HepG2 (cell line): ENCODE data around the gene TIAM2. TPM values are rescaled to one million over a fixed set of nuclear protein-coding genes. Genes with fewer than 3 reads are reported as not detected.

Source experiments
- ATAC-seq: fragments of 200-7000 bp; cut with Tn5 transposase; 3 replicates; pipeline ENCODE4 v1.9.1; 2020; ENCODE audit warnings: mild to moderate bottlenecking, moderate library complexity
- BruUV-seq: library from RNA; stranded (reverse); fragments of 400-500 nt; replicated peaks from 2 replicates; lab custom pipeline; 2021; lab: Mats Ljungman, UMichigan
- CTCF ChIA-PET: fragments of 300-600 bp; formaldehyde crosslinking; extraction: SDS; loops from one replicate; lab custom pipeline; 2021; ENCODE audit warnings: low total read pairs, inconsistent platforms, low intra/inter-chr PET ratio; lab: Yijun Ruan, JAX
- POLR2A ChIA-PET: fragments of 350-600 bp; sonication (Branson Sonifier 250); formaldehyde crosslinking; loops from one replicate; lab custom pipeline; 2020; ENCODE audit warnings: antibody characterized with exemption, inconsistent platforms; lab: Yijun Ruan, JAX
- DNase-seq: peaks from one replicate; pipeline ENCODE4 v3.0.0-alpha.2; 2015; ENCODE audit warnings: low spot score
- FAIRE-seq: peaks from 3 replicates; lab custom pipeline; 2011; peaks lifted over from hg19 to GRCh38; lab: Jason Lieb, UNC
- H2AFZ ChIP-seq: one replicate; pipeline ENCODE4 v1.6.1; 2011; ENCODE audit warnings: low read length, inconsistent platforms
- H3K27ac ChIP-seq: fragments of 300-600 bp; 3 replicates; pipeline ENCODE4 v1.8.0; 2011; ENCODE audit warnings: mixed run types, mild to moderate bottlenecking, mixed read lengths, low read length, inconsistent platforms; ENCODE audit not compliant: insufficient read depth; ENCODE audit errors: extremely low read length
- H3K27me3 ChIP-seq, 2 experiments: fragments of 200-600 bp in 1 of 2; 2 replicates in 1 of 2; 3 replicates in 1 of 2; pipeline versions ENCODE4 v1.6.0 to v1.8.0; 2011; ENCODE audit warnings: low read length in 2 of 2, mild to moderate bottlenecking in 2 of 2, moderate library complexity in 2 of 2, inconsistent platforms in 1 of 2; ENCODE audit not compliant: insufficient read depth in 2 of 2, control insufficient read depth in 1 of 2
- H3K36me3 ChIP-seq, 2 experiments: fragments of 200-600 bp in 1 of 2; replicated peaks in 1 of 2; 2 replicates in 1 of 2; 3 replicates in 1 of 2; pipeline versions ENCODE4 v1.5.1 to v1.8.0; 2011; ENCODE audit warnings: low read length in 2 of 2, inconsistent platforms in 1 of 2; ENCODE audit not compliant: insufficient read depth in 2 of 2, control insufficient read depth in 1 of 2
- H3K4me1 ChIP-seq: 2 replicates; pipeline ENCODE4 v1.5.1; 2012; ENCODE audit warnings: low read length, inconsistent platforms; ENCODE audit not compliant: insufficient read depth
- H3K4me2 ChIP-seq: 2 replicates; pipeline ENCODE4 v1.6.0; 2011; ENCODE audit warnings: low read depth, low read length, inconsistent platforms
- H3K4me3 ChIP-seq, 3 experiments: fragments of 200-600 bp in 1 of 3; sonication (generic), shearing (Covaris generic) in 1 of 3; replicated peaks in 1 of 3; 2 replicates each; pipeline ENCODE4 v1.5.1; 2011 to 2016; ENCODE audit warnings: low read length in 3 of 3, inconsistent platforms in 2 of 3, low read depth in 2 of 3, mild to moderate bottlenecking in 2 of 3, control low read depth in 1 of 3, mixed read lengths in 1 of 3; ENCODE audit not compliant: insufficient read depth in 1 of 3
- H3K79me2 ChIP-seq: one replicate; pipeline ENCODE4 v1.6.1; 2011; ENCODE audit warnings: low read length, inconsistent platforms; ENCODE audit not compliant: insufficient read depth
- H3K9ac ChIP-seq: 2 replicates; pipeline ENCODE4 v1.6.0; 2011; ENCODE audit warnings: mild to moderate bottlenecking, low read depth, low read length, inconsistent platforms; ENCODE audit not compliant: insufficient read depth
- H3K9me3 ChIP-seq: 2 replicates; pipeline ENCODE4 v1.5.1; 2012; ENCODE audit warnings: mild to moderate bottlenecking, low read length
- H4K20me1 ChIP-seq: 2 replicates; pipeline ENCODE4 v1.6.0; 2011; ENCODE audit warnings: inconsistent platforms, mild to moderate bottlenecking, low read length, moderate library complexity; ENCODE audit not compliant: insufficient read depth
- DPF2 ChIP-seq: sonication (generic); formaldehyde crosslinking; IDR thresholded peaks from 2 replicates; pipeline ENCODE4 v1.4.0; 2020; ENCODE audit warnings: mild to moderate bottlenecking, low read depth, missing genetic modification reagents, borderline replicate concordance
- GPN1 ChIP-seq: sonication (generic); formaldehyde crosslinking; IDR thresholded peaks from 2 replicates; pipeline ENCODE4 v1.5.1; 2020; ENCODE audit warnings: missing genetic modification reagents, borderline replicate concordance
- IKZF5 ChIP-seq: IDR thresholded peaks from 2 replicates; pipeline ENCODE4 v1.6.1; 2018; ENCODE audit warnings: missing genetic modification reagents, mild to moderate bottlenecking, missing compliant biosample characterization
- SIX1 ChIP-seq: sonication (generic); formaldehyde crosslinking; IDR thresholded peaks from 2 replicates; pipeline ENCODE4 v1.4.0; 2020; ENCODE audit warnings: missing genetic modification reagents, borderline replicate concordance
- SUZ12 ChIP-seq: fragments of 150-350 bp; IDR thresholded peaks from 2 replicates; pipeline ENCODE4 v1.6.1; 2014; ENCODE audit warnings: low read depth, low read length
- TBP ChIP-seq: sonication (generic); formaldehyde crosslinking; IDR thresholded peaks from 2 replicates; pipeline ENCODE4 v1.5.0; 2020; ENCODE audit warnings: missing genetic modification reagents
- TCF7L2 ChIP-seq: IDR thresholded peaks from 2 replicates; pipeline ENCODE4 v1.6.1; 2011; ENCODE audit warnings: mild to moderate bottlenecking, low read depth, low read length, moderate library complexity
- TRIM24 ChIP-seq: sonication (generic); formaldehyde crosslinking; IDR thresholded peaks from 2 replicates; pipeline ENCODE4 v1.8.0; 2022; ENCODE audit warnings: mild to moderate bottlenecking, missing genetic modification reagents
- ZBTB21 ChIP-seq: sonication (generic); formaldehyde crosslinking; IDR thresholded peaks from 2 replicates; pipeline ENCODE4 v1.4.0; 2020; ENCODE audit warnings: missing genetic modification reagents
- ZFP90 ChIP-seq: sonication (generic); formaldehyde crosslinking; IDR thresholded peaks from 2 replicates; pipeline ENCODE4 v1.8.0; 2022; ENCODE audit warnings: missing genetic modification reagents, mild to moderate bottlenecking, inconsistent platforms, borderline replicate concordance
- ZGPAT ChIP-seq: IDR thresholded peaks from 2 replicates; pipeline ENCODE4 v1.6.1; 2016; ENCODE audit warnings: mild to moderate bottlenecking
- ZMYM2 ChIP-seq: sonication (generic); formaldehyde crosslinking; IDR thresholded peaks from 2 replicates; pipeline ENCODE4 v1.8.0; 2022; ENCODE audit warnings: mild to moderate bottlenecking, missing genetic modification reagents
- ZNF143 ChIP-seq: sonication (generic); formaldehyde crosslinking; IDR thresholded peaks from 2 replicates; pipeline ENCODE4 v1.4.0; 2020; ENCODE audit warnings: missing genetic modification reagents
- ZNF44 ChIP-seq: sonication (generic); formaldehyde crosslinking; IDR thresholded peaks from 2 replicates; pipeline ENCODE4 v1.5.1; 2020; ENCODE audit warnings: mild to moderate bottlenecking, missing genetic modification reagents
- ZNF550 ChIP-seq: sonication (generic); formaldehyde crosslinking; IDR thresholded peaks from 2 replicates; pipeline ENCODE4 v1.4.0; 2020; ENCODE audit warnings: mild to moderate bottlenecking, missing genetic modification reagents, borderline replicate concordance
- ZNF839 ChIP-seq: sonication (generic); formaldehyde crosslinking; IDR thresholded peaks from 2 replicates; pipeline ENCODE4 v1.4.0; 2020; ENCODE audit warnings: missing genetic modification reagents, mild to moderate bottlenecking, borderline replicate concordance
- WGBS: methylation state at CpG from one replicate; pipeline ENCODE4 v1.1.6; 2017; ENCODE audit warnings: low lambda C conversion rate; 5-methylcytosine and 5-hydroxymethylcytosine counted together
- in situ Hi-C: cut with HindIII; loops from 2 replicates; pipeline ENCODE4 v1.10.0; 2017; ENCODE audit warnings: low pct_unique_long_range_greater_than_20kb; ENCODE audit not compliant: extremely low pct_ligation_motif_present
- intact Hi-C: fragments of 100-400 bp; cut with micrococcal nuclease; formaldehyde crosslinking; loops from one replicate; pipeline ENCODE4 v1.10.0; 2022; ENCODE audit not compliant: unreplicated experiment
- polyA plus RNA-seq, 8 experiments: library from polyadenylated mRNA; depleted of rRNA in 3 of 8; stranded (reverse) in 7 of 8; unstranded in 1 of 8; fragments of >200 nt; fragmentation: Illumina TruSeq in 4 of 8; extraction: Trizol in 4 of 8; gene quantifications; 2 replicates each; pipeline versions ENCODE4 v1.2.1 to v1.2.3, GENCODE V29; 2011 to 2016; ENCODE audit warnings: low read depth in 4 of 8, missing spikeins in 1 of 8, mixed read lengths in 1 of 8; ENCODE audit not compliant: insufficient read depth in 1 of 8
- total RNA-seq, 5 experiments: library from RNA; depleted of rRNA; stranded (reverse); fragments of >200 nt; fragmentation: Illumina TruSeq; extraction: Trizol; gene quantifications; 2 replicates each; pipeline ENCODE4 v1.2.3, GENCODE V29; 2016; ENCODE audit warnings: low read depth in 1 of 5

The TIAM2 gene
- total and polyA plus RNA-seq, 2 of the 13 experiments (the other 11 are each of a cell fraction or from before 2014, with no cell fraction given) = 4.1 to 4.5 TPM

GRCh38 chr6:155001482-155001881, 6.4 kb downstream of the TIAM2 start:
- peak; percentile 66; the same call in 1 of the 2 replicates for TF ChIP-seq SIX1 (CRISPR knock-in tag)
- no peak for TF ChIP-seq TBP (CRISPR knock-in tag)
- Histone ChIP-seq H3K4me1 (peaks cover 56% of the 10 kb centered on the region), H3K27me3 (peaks cover 0 to 9% of the 10 kb centered on the region in 2 experiments; a peak in 2 of 5 replicates), H2AFZ (no peak overlapping the region), H3K36me3 (no peaks in the 10 kb centered on the region), H3K27ac (no peak overlapping the region), H3K4me3 (no peak overlapping the region), H3K4me2 (no peak overlapping the region), H3K9me3 (no peaks in the 10 kb centered on the region), H4K20me1 (no peaks in the 10 kb centered on the region), H3K79me2 (no peaks in the 10 kb centered on the region), H3K9ac (no peak overlapping the region)
- peak; percentile 32 for ATAC-seq
- 55% methylated on average over 5 of the region's 5 CpGs for WGBS
- POLR2A ChIA-PET = no interaction called here
- peak; percentile 36 for DNase-seq
- intact Hi-C loops = no loop called here
- in situ Hi-C loops = no loop called here
- CTCF ChIA-PET = interaction anchor here (1.3 kb wide), 1 partner anchor 73 kb away, joined by 3 read pairs; no protein-coding TSS in a partner anchor
- no TSS peak for BruUV-seq
- FAIRE-seq = no peak

GRCh38 chr6:155001934-155002333, 6.8 kb downstream of the TIAM2 start:
- in situ Hi-C loops = no loop called here
- Histone ChIP-seq H3K4me2 (no peak overlapping the region), H3K9me3 (no peaks in the 10 kb centered on the region), H4K20me1 (no peaks in the 10 kb centered on the region), H3K79me2 (no peaks in the 10 kb centered on the region), H3K4me3 (no peak overlapping the region), H3K4me1 (peaks cover 52% of the 10 kb centered on the region), H3K36me3 (no peaks in the 10 kb centered on the region), H3K27me3 (peaks cover 0 to 5% of the 10 kb centered on the region in 2 experiments; a peak in 2 of 5 replicates), H2AFZ (no peak overlapping the region), H3K9ac (no peak overlapping the region), H3K27ac (no peak overlapping the region)
- FAIRE-seq (no peak), ATAC-seq (no peak), DNase-seq (no peak)
- intact Hi-C loops = loop anchor here (2.0 kb wide), 1 partner anchor 73 kb away; no protein-coding TSS in a partner anchor
- CTCF ChIA-PET = no interaction called here
- BruUV-seq = no TSS peak
- POLR2A ChIA-PET = no interaction called here
- 66% methylated on average over 4 of the region's 4 CpGs for WGBS
- TF ChIP-seq TCF7L2 = no peak
- no peak for TF ChIP-seq ZFP90
- TF ChIP-seq TRIM24 (CRISPR knock-in tag) = no peak
- no peak for TF ChIP-seq SUZ12
- no peak for TF ChIP-seq ZNF143 (CRISPR knock-in tag)
- no peak for TF ChIP-seq ZMYM2 (CRISPR knock-in tag)
- no peak for TF ChIP-seq ZBTB21
- no peak for TF ChIP-seq GPN1
- TF ChIP-seq ZNF839 (CRISPR knock-in tag) = no peak
- no peak for TF ChIP-seq ZNF550 (CRISPR knock-in tag)
- TF ChIP-seq IKZF5 (CRISPR knock-in tag) = no peak
- TF ChIP-seq ZGPAT (CRISPR knock-in tag) = no peak
- no peak for TF ChIP-seq DPF2 (CRISPR knock-in tag)
- TF ChIP-seq ZNF44 (CRISPR knock-in tag) = no peak
